Esophagus muscularis mucosa (tissue), 2 donors: ENCODE measurements around the gene PACRG.

Source experiments
- POLR2A ChIP-seq: fragments of 450-650 bp; IDR thresholded peaks from one replicate; pipeline ENCODE4 v1.6.1; 2017; ENCODE audit warnings: antibody characterized with exemption, moderate library complexity, mild to moderate bottlenecking, low read depth
- POLR2AphosphoS5 ChIP-seq, 2 donors: sonication (generic); formaldehyde crosslinking; IDR thresholded peaks; one replicate each; pipeline ENCODE4 v1.6.1; 2017; ENCODE audit warnings: antibody characterized with exemption in 2 of 2

- TF ChIP-seq POLR2AphosphoS5 (IDR thresholded peaks at IDR 0.05) (no peak), POLR2A (no peak)
Measured at GRCh38 chr6:163162007-163162873, 434.5 kb downstream of the PACRG start.
